Skeletal muscle satellite cell (primary cell): Measurements from ENCODE around the gene C3orf18.

Source experiments
- H3K27me3 ChIP-seq: 2 replicates; pipeline ENCODE4 v1.7.0; 2013; ENCODE audit warnings: low read length; ENCODE audit not compliant: control insufficient read depth, insufficient read depth
- H3K36me3 ChIP-seq: 2 replicates; pipeline ENCODE4 v1.7.0; 2013; ENCODE audit warnings: mild to moderate bottlenecking, control low read depth, low read length; ENCODE audit not compliant: insufficient read depth
- H3K4me1 ChIP-seq: 2 replicates; pipeline ENCODE4 v1.7.0; 2013; ENCODE audit warnings: low read length; ENCODE audit not compliant: control insufficient read depth, insufficient read depth
- H3K4me2 ChIP-seq: 2 replicates; pipeline ENCODE4 v1.7.0; 2013; ENCODE audit warnings: mild to moderate bottlenecking, low read length
- H3K4me3 ChIP-seq: 2 replicates; pipeline ENCODE4 v1.7.0; 2013; ENCODE audit warnings: low read length
- H3K9ac ChIP-seq: 2 replicates; pipeline ENCODE4 v1.7.0; 2013; ENCODE audit warnings: mild to moderate bottlenecking, low read depth, low read length, moderate library complexity
- H3K9me3 ChIP-seq: replicated peaks from 2 replicates; pipeline ENCODE4 v1.7.0; 2013; ENCODE audit warnings: mild to moderate bottlenecking, control low read depth, low read length

Gene C3orf18

GRCh38 chr3:50554553-50554952 is 13.0 kb downstream of the C3orf18 start:
- Histone ChIP-seq H3K9me3 (no peaks in the 10 kb centered on the region), H3K27me3 (peaks cover 27% of the 10 kb centered on the region), H3K4me2 (no peak overlapping the region), H3K4me1 (no peaks in the 10 kb centered on the region), H3K36me3 (no peaks in the 10 kb centered on the region), H3K9ac (no peak overlapping the region), H3K4me3 (no peak overlapping the region)

GRCh38 chr3:50552598-50552997 is 14.9 kb downstream of the C3orf18 start:
- no peaks in the 10 kb centered on the region for H3K9me3 ChIP-seq

GRCh38 chr3:50551681-50552435 is 15.7 kb downstream of the C3orf18 start:
- Histone ChIP-seq H3K4me1 (no peaks in the 10 kb centered on the region), H3K27me3 (peaks cover 27% of the 10 kb centered on the region), H3K36me3 (no peaks in the 10 kb centered on the region), H3K9ac (no peak overlapping the region), H3K9me3 (no peaks in the 10 kb centered on the region), H3K4me2 (no peak overlapping the region), H3K4me3 (no peak overlapping the region)

More at GRCh38 chr3:50552598-50552997, 14.9 kb downstream of the C3orf18 start:
- Histone ChIP-seq H3K9ac (no peak overlapping the region), H3K4me2 (no peak overlapping the region), H3K4me1 (no peaks in the 10 kb centered on the region), H3K4me3 (no peak overlapping the region), H3K27me3 (peaks cover 27% of the 10 kb centered on the region), H3K36me3 (no peaks in the 10 kb centered on the region)

GRCh38 chr3:50551054-50551659 is 16.4 kb downstream of the C3orf18 start:
- peaks cover 27% of the 10 kb centered on the region for H3K27me3 ChIP-seq
- no peak overlapping the region for H3K4me3 ChIP-seq
- no peaks in the 10 kb centered on the region for H3K4me1 ChIP-seq
- no peaks in the 10 kb centered on the region for H3K36me3 ChIP-seq
- H3K9me3 ChIP-seq, result no peaks in the 10 kb centered on the region
- H3K9ac ChIP-seq, result no peak overlapping the region
- no peak overlapping the region for H3K4me2 ChIP-seq

- no peaks in the 10 kb centered on the region for H3K4me1 ChIP-seq
- H3K9me3 ChIP-seq, result no peaks in the 10 kb centered on the region
- H3K27me3 ChIP-seq, result peaks cover 26% of the 10 kb centered on the region
- H3K36me3 ChIP-seq, result no peaks in the 10 kb centered on the region
- H3K4me3 ChIP-seq, result no peak overlapping the region
- H3K4me2 ChIP-seq, result no peak overlapping the region
- no peak overlapping the region for H3K9ac ChIP-seq
Observed at GRCh38 chr3:50550079-50550736, 17.3 kb downstream of the C3orf18 start.

GRCh38 chr3:50549226-50549625 is 18.3 kb downstream of the C3orf18 start:
- no peak overlapping the region for H3K4me3 ChIP-seq
- H3K4me1 ChIP-seq, result no peaks in the 10 kb centered on the region
- H3K9me3 ChIP-seq, result no peaks in the 10 kb centered on the region
- no peaks in the 10 kb centered on the region for H3K36me3 ChIP-seq
- no peak overlapping the region for H3K4me2 ChIP-seq
- no peak overlapping the region for H3K9ac ChIP-seq
- H3K27me3 ChIP-seq, result peaks cover 29% of the 10 kb centered on the region

GRCh38 chr3:50545781-50546180 is 21.8 kb downstream of the C3orf18 start:
- Histone ChIP-seq H3K9me3 (no peaks in the 10 kb centered on the region), H3K36me3 (no peaks in the 10 kb centered on the region), H3K27me3 (peaks cover 23% of the 10 kb centered on the region), H3K4me3 (no peak overlapping the region), H3K4me2 (no peak overlapping the region), H3K4me1 (no peaks in the 10 kb centered on the region), H3K9ac (no peak overlapping the region)

- peaks cover 46% of the 10 kb centered on the region for H3K27me3 ChIP-seq
- no peak overlapping the region for H3K9ac ChIP-seq
- H3K4me3 ChIP-seq, result no peak overlapping the region
- no peaks in the 10 kb centered on the region for H3K9me3 ChIP-seq
- no peaks in the 10 kb centered on the region for H3K4me1 ChIP-seq
- no peak overlapping the region for H3K4me2 ChIP-seq
- no peaks in the 10 kb centered on the region for H3K36me3 ChIP-seq
Observed at GRCh38 chr3:50542177-50543034, 25.1 kb downstream of the C3orf18 start.

GRCh38 chr3:50539356-50540286 is 27.9 kb downstream of the C3orf18 start:
- Histone ChIP-seq H3K27me3 (peaks cover 58% of the 10 kb centered on the region), H3K9me3 (no peaks in the 10 kb centered on the region), H3K9ac (no peak overlapping the region), H3K4me3 (no peak overlapping the region), H3K36me3 (no peaks in the 10 kb centered on the region), H3K4me1 (no peaks in the 10 kb centered on the region), H3K4me2 (no peak overlapping the region)

- Histone ChIP-seq H3K27me3 (peaks cover 66% of the 10 kb centered on the region), H3K9me3 (no peaks in the 10 kb centered on the region), H3K4me2 (no peak overlapping the region), H3K36me3 (no peaks in the 10 kb centered on the region), H3K9ac (no peak overlapping the region), H3K4me1 (no peaks in the 10 kb centered on the region), H3K4me3 (no peak overlapping the region)
Observed at GRCh38 chr3:50537421-50538129, 30.0 kb downstream of the C3orf18 start.
